Fibroblast of lung (primary cell): ENCODE results near the gene JADE2.

Experiments used
- EZH2 ChIP-seq: IDR thresholded peaks from 2 replicates; pipeline ENCODE4 v1.5.1; 2012; ENCODE audit warnings: low read length, control low read depth, mild to moderate bottlenecking; ENCODE audit errors: missing control alignments
- TF ChIP-seq, protein P1 (sequence below), 2 donors: IDR thresholded peaks in 1 of 2; conservative IDR thresholded peaks in 1 of 2; 1 replicate in 1 of 2; 2 replicates in 1 of 2; pipeline ENCODE4 v1.5.1; 2011 to 2012; ENCODE audit warnings: low read length in 2 of 2, control low read depth in 1 of 2, inconsistent platforms in 1 of 2, low read depth in 1 of 2, mild to moderate bottlenecking in 1 of 2

- TF ChIP-seq, protein P1, sequence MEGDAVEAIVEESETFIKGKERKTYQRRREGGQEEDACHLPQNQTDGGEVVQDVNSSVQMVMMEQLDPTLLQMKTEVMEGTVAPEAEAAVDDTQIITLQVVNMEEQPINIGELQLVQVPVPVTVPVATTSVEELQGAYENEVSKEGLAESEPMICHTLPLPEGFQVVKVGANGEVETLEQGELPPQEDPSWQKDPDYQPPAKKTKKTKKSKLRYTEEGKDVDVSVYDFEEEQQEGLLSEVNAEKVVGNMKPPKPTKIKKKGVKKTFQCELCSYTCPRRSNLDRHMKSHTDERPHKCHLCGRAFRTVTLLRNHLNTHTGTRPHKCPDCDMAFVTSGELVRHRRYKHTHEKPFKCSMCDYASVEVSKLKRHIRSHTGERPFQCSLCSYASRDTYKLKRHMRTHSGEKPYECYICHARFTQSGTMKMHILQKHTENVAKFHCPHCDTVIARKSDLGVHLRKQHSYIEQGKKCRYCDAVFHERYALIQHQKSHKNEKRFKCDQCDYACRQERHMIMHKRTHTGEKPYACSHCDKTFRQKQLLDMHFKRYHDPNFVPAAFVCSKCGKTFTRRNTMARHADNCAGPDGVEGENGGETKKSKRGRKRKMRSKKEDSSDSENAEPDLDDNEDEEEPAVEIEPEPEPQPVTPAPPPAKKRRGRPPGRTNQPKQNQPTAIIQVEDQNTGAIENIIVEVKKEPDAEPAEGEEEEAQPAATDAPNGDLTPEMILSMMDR (conservative IDR thresholded peaks at IDR 0.05 in 1 of 2, IDR thresholded peaks at IDR 0.05 in 1 of 2; ENCODE audit: low read depth in 1 of 2, low read length in 2 of 2) = no peak
- no peak for TF ChIP-seq EZH2
Observed at GRCh38 chr5:134578578-134579283, 53.3 kb downstream of the JADE2 start.
